OCI-LY3 (cell line): ENCODE data around the gene RAP1A.

Experiments
- EZH2phosphoT487 ChIP-seq: fragments of 200-600 bp; shearing (Covaris generic); IDR thresholded peaks from 2 replicates; pipeline ENCODE4 v1.6.1; 2018; ENCODE audit warnings: antibody characterized with exemption, mixed run types, low read depth
- TF ChIP-seq, protein P1 (sequence below): fragments of 200-600, 300-600 bp; sonication (generic); IDR thresholded peaks from 2 replicates; pipeline ENCODE4 v1.5.1; 2014; ENCODE audit warnings: antibody characterized with exemption, low read length, low read depth

DNA sequence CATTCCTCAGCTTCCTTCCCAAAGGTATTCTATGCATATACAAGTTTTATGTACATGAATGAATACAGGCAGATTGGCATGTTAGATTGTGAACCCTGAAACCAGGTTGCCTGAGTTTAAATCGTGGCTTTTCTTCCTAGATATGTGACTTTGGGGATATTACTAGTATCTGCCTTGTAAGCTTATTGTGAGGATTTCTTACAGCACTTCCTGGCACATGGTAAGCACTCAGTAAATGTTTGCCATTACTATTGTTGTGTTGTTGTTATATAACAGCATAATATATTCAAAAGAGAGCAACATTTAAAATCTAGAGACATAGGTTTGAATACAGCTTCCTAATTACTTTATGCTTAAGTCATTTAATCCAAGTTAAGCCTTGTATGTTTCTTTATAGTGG, 45.1 kb downstream of the RAP1A start:
- TF ChIP-seq, protein P1, sequence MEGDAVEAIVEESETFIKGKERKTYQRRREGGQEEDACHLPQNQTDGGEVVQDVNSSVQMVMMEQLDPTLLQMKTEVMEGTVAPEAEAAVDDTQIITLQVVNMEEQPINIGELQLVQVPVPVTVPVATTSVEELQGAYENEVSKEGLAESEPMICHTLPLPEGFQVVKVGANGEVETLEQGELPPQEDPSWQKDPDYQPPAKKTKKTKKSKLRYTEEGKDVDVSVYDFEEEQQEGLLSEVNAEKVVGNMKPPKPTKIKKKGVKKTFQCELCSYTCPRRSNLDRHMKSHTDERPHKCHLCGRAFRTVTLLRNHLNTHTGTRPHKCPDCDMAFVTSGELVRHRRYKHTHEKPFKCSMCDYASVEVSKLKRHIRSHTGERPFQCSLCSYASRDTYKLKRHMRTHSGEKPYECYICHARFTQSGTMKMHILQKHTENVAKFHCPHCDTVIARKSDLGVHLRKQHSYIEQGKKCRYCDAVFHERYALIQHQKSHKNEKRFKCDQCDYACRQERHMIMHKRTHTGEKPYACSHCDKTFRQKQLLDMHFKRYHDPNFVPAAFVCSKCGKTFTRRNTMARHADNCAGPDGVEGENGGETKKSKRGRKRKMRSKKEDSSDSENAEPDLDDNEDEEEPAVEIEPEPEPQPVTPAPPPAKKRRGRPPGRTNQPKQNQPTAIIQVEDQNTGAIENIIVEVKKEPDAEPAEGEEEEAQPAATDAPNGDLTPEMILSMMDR: no peak
- no peak for TF ChIP-seq EZH2phosphoT487
